GM23248 (cell line): ENCODE measurements around the gene FAM229A. TPM values are rescaled to one million over a fixed set of nuclear protein-coding genes. Genes with fewer than 3 reads are reported as not detected.

Experiments used
- DNase-seq: peaks from one replicate; pipeline ENCODE4 v3.0.0-alpha.2; 2015
- H2AFZ ChIP-seq: fragments of 200-600 bp; sonication (generic); 2 replicates; pipeline ENCODE4 v1.6.1; 2016; ENCODE audit warnings: antibody characterized with exemption
- H3F3A ChIP-seq: fragments of 200-600 bp; sonication (generic); 2 replicates; pipeline ENCODE4 v1.6.1; 2016; ENCODE audit warnings: mild to moderate bottlenecking, antibody characterized with exemption, mixed run types; ENCODE audit not compliant: insufficient read depth
- H3K27ac ChIP-seq: fragments of 200-600 bp; sonication (generic); 2 replicates; pipeline ENCODE4 v1.5.1; 2016; ENCODE audit warnings: mild to moderate bottlenecking
- H3K27me3 ChIP-seq: fragments of 200-600 bp; sonication (generic); replicated peaks from 2 replicates; pipeline ENCODE4 v1.6.1; 2016; ENCODE audit warnings: mild to moderate bottlenecking; ENCODE audit not compliant: insufficient read depth
- H3K36me3 ChIP-seq: fragments of 200-600 bp; sonication (generic); 2 replicates; pipeline ENCODE4 v1.6.1; 2016; ENCODE audit warnings: low read depth, mild to moderate bottlenecking
- H3K4me1 ChIP-seq: fragments of 200-600 bp; sonication (generic); 2 replicates; pipeline ENCODE4 v1.6.1; 2016; ENCODE audit warnings: mild to moderate bottlenecking; ENCODE audit not compliant: insufficient read depth
- H3K4me2 ChIP-seq: fragments of 200-600 bp; sonication (generic); one replicate; pipeline ENCODE4 v1.6.1; 2016; ENCODE audit warnings: mild to moderate bottlenecking; ENCODE audit not compliant: unreplicated experiment
- H3K4me3 ChIP-seq: fragments of 200-600 bp; sonication (generic); 2 replicates; pipeline ENCODE4 v1.5.1; 2016; ENCODE audit warnings: mild to moderate bottlenecking
- H3K79me2 ChIP-seq: fragments of 200-600 bp; sonication (generic); 2 replicates; pipeline ENCODE4 v1.6.1; 2016; ENCODE audit warnings: mild to moderate bottlenecking; ENCODE audit not compliant: insufficient read depth
- H3K9ac ChIP-seq: fragments of 200-600 bp; sonication (generic); 2 replicates; pipeline ENCODE4 v1.6.1; 2016; ENCODE audit warnings: mild to moderate bottlenecking
- H3K9me2 ChIP-seq: fragments of 200-600 bp; sonication (generic); 2 replicates; pipeline ENCODE4 v1.6.1; 2016; ENCODE audit warnings: mixed run types, mild to moderate bottlenecking, moderate library complexity; ENCODE audit not compliant: insufficient read depth
- H3K9me3 ChIP-seq: fragments of 200-600 bp; sonication (generic); one replicate; pipeline ENCODE4 v1.6.1; 2017; ENCODE audit warnings: low read depth
- H4K20me1 ChIP-seq: fragments of 200-600 bp; sonication (generic); 2 replicates; pipeline ENCODE4 v1.6.0; 2016; ENCODE audit not compliant: insufficient read depth
- EZH2 ChIP-seq: fragments of 200-600 bp; sonication (generic); IDR thresholded peaks from 2 replicates; pipeline ENCODE4 v1.6.1; 2018; ENCODE audit warnings: antibody characterized with exemption, mild to moderate bottlenecking; ENCODE audit not compliant: insufficient read depth, poor library complexity, severe bottlenecking
- EZH2phosphoT487 ChIP-seq: fragments of 200-600 bp; sonication (generic); IDR thresholded peaks from 2 replicates; pipeline ENCODE4 v1.6.1; 2018; ENCODE audit warnings: antibody characterized with exemption, moderate library complexity, mild to moderate bottlenecking, low read depth; ENCODE audit not compliant: insufficient read depth
- WGBS, 2 experiments: methylation state at CpG; one replicate each; pipeline ENCODE4 v1.1.6; 2015 to 2017; ENCODE audit warnings: low lambda C conversion rate in 2 of 2, low coverage in 1 of 2; ENCODE audit errors: missing lambda C conversion rate in 2 of 2; 5-methylcytosine and 5-hydroxymethylcytosine counted together
- in situ Hi-C: fragments of 300-500 bp; cut with MboI; formaldehyde crosslinking; loops from 2 replicates; pipeline ENCODE4 v1.15.0; 2020
- polyA plus RNA-seq: library from polyadenylated mRNA; unstranded; fragments of >200 nt; fragmentation: Nextera tagmentation; extraction: Ambion mirVana; gene quantifications from 2 replicates; pipeline ENCODE4 v1.2.1, GENCODE V29; 2016
- total RNA-seq: library from RNA; depleted of rRNA; stranded (reverse); fragments of >200 nt; shearing (Covaris generic); gene quantifications from 2 replicates; pipeline ENCODE4 v1.2.3, GENCODE V29; 2014; rRNA removed

The FAM229A gene
- total and polyA plus RNA-seq, 2 experiments from 2014 or later: 2.9 to 3.2 TPM

GRCh38 chr1:32311709-32312393 is 50.4 kb downstream of the FAM229A start:
- Histone ChIP-seq H3K79me2 (peaks cover 69% of the 10 kb centered on the region), H3K36me3 (no peaks in the 10 kb centered on the region), H3F3A (peaks cover 10% of the 10 kb centered on the region), H3K9me3 (no peaks in the 10 kb centered on the region), H3K9ac (no peak overlapping the region), H4K20me1 (no peaks in the 10 kb centered on the region), H3K4me3 (no peak overlapping the region), H3K9me2 (no peaks in the 10 kb centered on the region), H3K4me2 (no peak overlapping the region), H3K27me3 (no peaks in the 10 kb centered on the region), H2AFZ (no peak overlapping the region), H3K4me1 (peaks cover 12% of the 10 kb centered on the region), H3K27ac (no peak overlapping the region)
- no peak for TF ChIP-seq EZH2
- no peak for TF ChIP-seq EZH2phosphoT487
- WGBS, 2 experiments: 21 to 26% methylated on average over 2 of the region's 2 CpGs
- in situ Hi-C loops: no loop called here
- no peak for DNase-seq

Other genes with a start within 250 kb of the FAM229A start
- gene TXLNA, start 182.8 kb downstream of the FAM229A start, total RNA-seq: 92.1 and 99.9 TPM in 2 replicates
- gene TXLNA, start 182.8 kb downstream of the FAM229A start, polyA plus RNA-seq: 77.5 and 77.6 TPM in 2 replicates
- gene CCDC28B, start 161.9 kb downstream of the FAM229A start, total RNA-seq: 10.4 and 17.7 TPM in 2 replicates
- gene CCDC28B, start 161.9 kb downstream of the FAM229A start, polyA plus RNA-seq: 19.7 TPM in 2 replicates
- gene IQCC, start 156.8 kb downstream of the FAM229A start, total RNA-seq: 0.97 and 1.4 TPM in 2 replicates
- 1.7 and 2.2 TPM in 2 replicates for gene IQCC, start 156.8 kb downstream of the FAM229A start, polyA plus RNA-seq
- not detected in 2 replicates for gene DCDC2B, start 153.4 kb downstream of the FAM229A start, total RNA-seq
- gene DCDC2B, start 153.4 kb downstream of the FAM229A start, polyA plus RNA-seq: 0.21 and 0.25 TPM in 2 replicates
- 12.5 and 23.5 TPM in 2 replicates for gene TMEM234, start 140.1 kb downstream of the FAM229A start, total RNA-seq
- gene TMEM234, start 140.1 kb downstream of the FAM229A start, polyA plus RNA-seq: 25.6 and 26.1 TPM in 2 replicates
- 266 and 286 TPM in 2 replicates for gene EIF3I, start 140.1 kb downstream of the FAM229A start, total RNA-seq
- gene EIF3I, start 140.1 kb downstream of the FAM229A start, polyA plus RNA-seq: 259 and 265 TPM in 2 replicates
- gene FAM167B, start 115.3 kb downstream of the FAM229A start, total RNA-seq: 3.0 and 4.2 TPM in 2 replicates
- gene FAM167B, start 115.3 kb downstream of the FAM229A start, polyA plus RNA-seq: 5.0 and 5.1 TPM in 2 replicates
- not detected in 2 replicates for gene LCK, start 111.2 kb downstream of the FAM229A start, total RNA-seq
- 0.24 TPM in 1 of 2 replicates, not detected in the other for gene LCK, start 111.2 kb downstream of the FAM229A start, polyA plus RNA-seq
- 52.5 and 58.5 TPM in 2 replicates for gene HDAC1, start 70.4 kb downstream of the FAM229A start, total RNA-seq
- gene HDAC1, start 70.4 kb downstream of the FAM229A start, polyA plus RNA-seq: 53.8 and 56.9 TPM in 2 replicates
- 13.5 and 16.6 TPM in 2 replicates for gene MARCKSL1, start 26.3 kb downstream of the FAM229A start, total RNA-seq
- 22.1 and 22.2 TPM in 2 replicates for gene MARCKSL1, start 26.3 kb downstream of the FAM229A start, polyA plus RNA-seq
- gene TSSK3, start 54 bp upstream of the FAM229A start, total RNA-seq: 0.22 TPM in 1 of 2 replicates, not detected in the other
- gene TSSK3, start 54 bp upstream of the FAM229A start, polyA plus RNA-seq: 0.47 TPM in 1 of 2 replicates, not detected in the other
- gene BSDC1, start 32.0 kb upstream of the FAM229A start, total RNA-seq: 83.8 and 94.9 TPM in 2 replicates
- 47.5 and 47.8 TPM in 2 replicates for gene BSDC1, start 32.0 kb upstream of the FAM229A start, polyA plus RNA-seq
- gene ZBTB8B, start 102.6 kb upstream of the FAM229A start, total RNA-seq: not detected in 2 replicates
- gene ZBTB8B, start 102.6 kb upstream of the FAM229A start, polyA plus RNA-seq: not detected in 2 replicates
- 5.3 and 5.6 TPM in 2 replicates for gene ZBTB8A, start 176.9 kb upstream of the FAM229A start, total RNA-seq
- 6.8 and 8.5 TPM in 2 replicates for gene ZBTB8A, start 176.9 kb upstream of the FAM229A start, polyA plus RNA-seq